IMR-90 (cell line): ENCODE results near the gene CYGB.

Experiments
- CEBPB ChIP-seq: IDR thresholded peaks from 2 replicates; pipeline ENCODE4 v1.6.1; 2012; ENCODE audit warnings: low read depth, low read length, improper control_type of control experiment
- FOS ChIP-seq: fragments of 150-350 bp; IDR thresholded peaks from 2 replicates; pipeline ENCODE4 v1.6.1; 2016; ENCODE audit warnings: low read depth, low read length
- MAFK ChIP-seq: IDR thresholded peaks from 2 replicates; pipeline ENCODE4 v1.6.1; 2012; ENCODE audit warnings: low read depth, low read length, improper control_type of control experiment
- MAZ ChIP-seq: IDR thresholded peaks from 2 replicates; pipeline ENCODE4 v1.6.1; 2012; ENCODE audit warnings: low read depth, mild to moderate bottlenecking, low read length, improper control_type of control experiment, moderate library complexity, borderline replicate concordance
- MXI1 ChIP-seq: IDR thresholded peaks from 2 replicates; pipeline ENCODE4 v1.6.1; 2012; ENCODE audit warnings: low read depth, mild to moderate bottlenecking, low read length, moderate library complexity, borderline replicate concordance
- POLR2A ChIP-seq: IDR thresholded peaks from 2 replicates; pipeline ENCODE4 v1.6.1; 2012; ENCODE audit warnings: mild to moderate bottlenecking, low read depth, low read length
- RAD21 ChIP-seq: IDR thresholded peaks from 2 replicates; pipeline ENCODE4 v1.6.1; 2012; ENCODE audit warnings: low read length, improper control_type of control experiment
- RFX5 ChIP-seq: IDR thresholded peaks from 2 replicates; pipeline ENCODE4 v1.8.0; 2012; ENCODE audit warnings: low read depth, mild to moderate bottlenecking, low read length, moderate library complexity
- SMC3 ChIP-seq: fragments of 150-350 bp; IDR thresholded peaks from 2 replicates; pipeline ENCODE4 v1.6.1; 2016; ENCODE audit warnings: low read depth, mild to moderate bottlenecking, antibody characterized with exemption, low read length, moderate library complexity
- TF ChIP-seq, protein P1 (sequence below): conservative IDR thresholded peaks from 2 replicates; pipeline ENCODE4 v1.5.1; 2012; ENCODE audit warnings: mild to moderate bottlenecking, low read depth, low read length, improper control_type of control experiment
- TF ChIP-seq, protein P2 (sequence below): fragments of 150-350 bp; IDR thresholded peaks from 2 replicates; pipeline ENCODE4 v1.6.1; 2017; ENCODE audit warnings: mild to moderate bottlenecking, antibody characterized with exemption, low read length, low read depth

DNA sequence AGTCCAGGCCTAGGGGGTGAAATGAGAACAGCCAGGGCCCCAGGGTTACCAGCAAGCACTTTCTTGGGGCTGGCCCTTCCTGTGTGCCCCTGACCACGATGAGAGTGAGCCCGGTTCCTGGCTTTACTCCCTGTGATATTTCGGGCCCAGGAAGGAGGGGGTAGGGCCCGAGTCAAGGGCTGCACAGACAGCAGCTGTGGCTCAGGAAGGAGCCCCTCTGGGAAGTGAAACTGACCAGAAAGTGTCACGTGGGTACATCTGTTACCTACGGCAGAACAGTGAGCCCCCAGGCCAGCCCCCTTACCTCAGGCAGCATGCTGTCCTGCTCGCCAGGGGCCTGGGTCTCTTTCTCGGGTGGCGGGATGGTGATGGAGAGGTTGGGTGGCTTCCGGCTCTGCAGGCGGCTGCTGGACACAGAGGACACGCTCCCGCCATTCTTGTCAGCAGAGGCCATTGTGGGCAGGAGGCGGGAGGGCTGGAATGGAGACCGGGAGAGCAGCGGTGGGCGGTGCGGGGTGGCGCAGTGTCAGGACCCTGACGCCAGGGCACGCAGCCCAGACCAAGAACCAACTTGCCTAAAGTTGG is 56.3 kb downstream of the CYGB start:
- TF ChIP-seq FOS: no peak
- no peak for TF ChIP-seq POLR2A
- no peak for TF ChIP-seq SMC3
- no peak for TF ChIP-seq MAFK
- TF ChIP-seq, protein P1, sequence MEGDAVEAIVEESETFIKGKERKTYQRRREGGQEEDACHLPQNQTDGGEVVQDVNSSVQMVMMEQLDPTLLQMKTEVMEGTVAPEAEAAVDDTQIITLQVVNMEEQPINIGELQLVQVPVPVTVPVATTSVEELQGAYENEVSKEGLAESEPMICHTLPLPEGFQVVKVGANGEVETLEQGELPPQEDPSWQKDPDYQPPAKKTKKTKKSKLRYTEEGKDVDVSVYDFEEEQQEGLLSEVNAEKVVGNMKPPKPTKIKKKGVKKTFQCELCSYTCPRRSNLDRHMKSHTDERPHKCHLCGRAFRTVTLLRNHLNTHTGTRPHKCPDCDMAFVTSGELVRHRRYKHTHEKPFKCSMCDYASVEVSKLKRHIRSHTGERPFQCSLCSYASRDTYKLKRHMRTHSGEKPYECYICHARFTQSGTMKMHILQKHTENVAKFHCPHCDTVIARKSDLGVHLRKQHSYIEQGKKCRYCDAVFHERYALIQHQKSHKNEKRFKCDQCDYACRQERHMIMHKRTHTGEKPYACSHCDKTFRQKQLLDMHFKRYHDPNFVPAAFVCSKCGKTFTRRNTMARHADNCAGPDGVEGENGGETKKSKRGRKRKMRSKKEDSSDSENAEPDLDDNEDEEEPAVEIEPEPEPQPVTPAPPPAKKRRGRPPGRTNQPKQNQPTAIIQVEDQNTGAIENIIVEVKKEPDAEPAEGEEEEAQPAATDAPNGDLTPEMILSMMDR: no peak
- TF ChIP-seq CEBPB: no peak
- no peak for TF ChIP-seq MXI1
- TF ChIP-seq RAD21: no peak
- TF ChIP-seq, protein P2, sequence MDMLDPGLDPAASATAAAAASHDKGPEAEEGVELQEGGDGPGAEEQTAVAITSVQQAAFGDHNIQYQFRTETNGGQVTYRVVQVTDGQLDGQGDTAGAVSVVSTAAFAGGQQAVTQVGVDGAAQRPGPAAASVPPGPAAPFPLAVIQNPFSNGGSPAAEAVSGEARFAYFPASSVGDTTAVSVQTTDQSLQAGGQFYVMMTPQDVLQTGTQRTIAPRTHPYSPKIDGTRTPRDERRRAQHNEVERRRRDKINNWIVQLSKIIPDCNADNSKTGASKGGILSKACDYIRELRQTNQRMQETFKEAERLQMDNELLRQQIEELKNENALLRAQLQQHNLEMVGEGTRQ: no peak
- no peak for TF ChIP-seq MAZ
- TF ChIP-seq RFX5: no peak
